ENCODE data around the gene S100A6.

Gene S100A6

DNA sequence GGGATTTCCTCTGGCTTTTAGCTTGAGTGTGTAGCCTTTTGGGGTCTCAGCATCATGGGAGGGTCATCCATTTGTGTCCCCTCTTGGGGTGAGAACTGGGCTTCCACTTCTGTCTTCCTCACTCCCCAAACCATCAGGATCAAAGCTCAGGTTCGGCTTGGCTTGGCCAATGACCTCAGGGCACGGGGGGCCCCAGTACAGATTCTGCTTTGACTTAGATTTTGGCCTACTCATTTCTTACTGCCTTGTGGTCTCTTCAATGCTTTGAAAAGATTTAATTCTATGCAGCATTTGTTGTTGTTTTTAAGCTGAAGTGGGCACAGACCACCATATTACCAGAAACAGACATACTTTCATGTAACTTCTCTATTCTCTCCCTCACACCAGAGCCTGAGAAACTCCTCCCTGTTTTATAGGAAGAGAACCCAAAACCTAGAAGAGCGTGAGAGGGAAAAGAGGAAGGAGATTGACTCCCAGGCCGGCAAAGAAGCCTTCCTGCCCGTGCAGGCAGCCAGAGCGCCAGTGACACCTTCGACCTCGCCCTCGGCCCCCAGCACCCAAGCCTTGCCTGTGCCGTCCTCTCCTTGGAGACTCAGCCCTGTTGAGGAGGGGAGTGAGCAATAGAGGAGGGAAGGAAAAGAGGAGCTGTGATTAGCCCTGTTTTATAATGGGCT is 15.2 kb upstream of the S100A6 start:
- no peaks in the 10 kb centered on the region for H3K27me3 ChIP-seq (replicated peaks)
- H3K27ac ChIP-seq = no peak overlapping the region
- no peak overlapping the region for H3K4me3 ChIP-seq (ENCODE audit: low read depth, low read length)
- DNase-seq = no peak
- in situ Hi-C loops (cut with HindIII; ENCODE audit: low pct_ligation_motif_present, low sequenced_read_pairs) = no loop called here
- TF ChIP-seq, protein P1, sequence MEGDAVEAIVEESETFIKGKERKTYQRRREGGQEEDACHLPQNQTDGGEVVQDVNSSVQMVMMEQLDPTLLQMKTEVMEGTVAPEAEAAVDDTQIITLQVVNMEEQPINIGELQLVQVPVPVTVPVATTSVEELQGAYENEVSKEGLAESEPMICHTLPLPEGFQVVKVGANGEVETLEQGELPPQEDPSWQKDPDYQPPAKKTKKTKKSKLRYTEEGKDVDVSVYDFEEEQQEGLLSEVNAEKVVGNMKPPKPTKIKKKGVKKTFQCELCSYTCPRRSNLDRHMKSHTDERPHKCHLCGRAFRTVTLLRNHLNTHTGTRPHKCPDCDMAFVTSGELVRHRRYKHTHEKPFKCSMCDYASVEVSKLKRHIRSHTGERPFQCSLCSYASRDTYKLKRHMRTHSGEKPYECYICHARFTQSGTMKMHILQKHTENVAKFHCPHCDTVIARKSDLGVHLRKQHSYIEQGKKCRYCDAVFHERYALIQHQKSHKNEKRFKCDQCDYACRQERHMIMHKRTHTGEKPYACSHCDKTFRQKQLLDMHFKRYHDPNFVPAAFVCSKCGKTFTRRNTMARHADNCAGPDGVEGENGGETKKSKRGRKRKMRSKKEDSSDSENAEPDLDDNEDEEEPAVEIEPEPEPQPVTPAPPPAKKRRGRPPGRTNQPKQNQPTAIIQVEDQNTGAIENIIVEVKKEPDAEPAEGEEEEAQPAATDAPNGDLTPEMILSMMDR (IDR thresholded peaks at IDR 0.05; ENCODE audit: low read depth, low read length, missing control alignments) = no peak
- no peaks in the 10 kb centered on the region for H3K36me3 ChIP-seq (replicated peaks)

DNA sequence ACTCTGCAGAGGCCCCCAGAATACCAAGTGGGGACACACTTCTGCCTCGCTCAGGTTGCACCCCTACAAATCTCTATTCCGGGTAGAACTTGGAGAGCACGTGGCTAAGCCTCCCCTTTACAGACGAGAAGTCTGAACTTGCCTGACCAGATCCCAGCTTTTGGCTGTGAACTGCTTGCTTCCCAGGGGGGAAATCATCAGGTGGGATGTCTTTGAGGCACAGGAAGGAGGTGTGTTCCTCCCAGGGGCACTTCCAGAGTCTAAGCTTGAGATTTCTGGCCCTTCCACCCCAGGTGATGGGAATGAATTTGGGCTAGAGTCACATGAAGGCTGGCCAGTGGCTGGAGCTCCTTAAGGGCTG is 14.6 kb upstream of the S100A6 start:
- DNase-seq = no peak
- Histone ChIP-seq H3K36me3 (replicated peaks) (no peaks in the 10 kb centered on the region), H3K27ac (no peak overlapping the region), H3K4me3 (ENCODE audit: low read depth, low read length) (no peak overlapping the region), H3K27me3 (replicated peaks) (no peaks in the 10 kb centered on the region)
- TF ChIP-seq, protein P1 (IDR thresholded peaks at IDR 0.05; ENCODE audit: low read depth, low read length, missing control alignments) = no peak
- in situ Hi-C loops (cut with HindIII; ENCODE audit: low pct_ligation_motif_present, low sequenced_read_pairs) = no loop called here

DNA sequence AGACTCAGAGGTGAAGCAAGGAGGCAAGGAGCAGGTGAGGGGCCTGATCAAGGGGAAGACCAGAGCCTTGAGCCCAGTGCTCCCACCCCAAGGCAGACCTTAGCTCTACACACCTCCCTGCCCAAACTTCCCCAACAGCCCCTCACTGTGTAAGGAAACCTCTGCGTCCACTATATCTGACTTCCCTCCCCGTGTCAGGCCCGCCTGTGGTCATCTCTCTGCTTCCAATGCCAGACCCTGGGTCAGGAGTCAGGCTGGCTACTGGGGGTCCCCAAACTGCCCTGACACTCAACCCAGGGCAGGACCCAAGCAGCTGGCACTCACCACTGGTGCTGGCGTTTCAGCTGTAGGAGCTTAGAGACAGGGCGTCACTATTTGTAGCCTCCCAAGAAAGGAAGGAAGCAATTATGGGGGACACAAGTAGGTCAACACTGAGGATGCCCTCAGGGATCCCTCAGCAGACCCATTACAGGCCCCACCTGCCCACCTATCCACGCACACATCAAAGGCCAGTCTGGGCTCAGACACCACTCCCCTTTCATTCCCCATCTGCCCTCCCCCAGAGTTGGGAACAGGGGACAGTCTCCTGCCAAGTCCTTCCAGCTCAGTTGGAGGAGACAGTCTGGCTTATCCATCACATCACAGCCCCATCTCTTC is 14.1 kb upstream of the S100A6 start:
- in situ Hi-C loops (cut with HindIII; ENCODE audit: low pct_ligation_motif_present, low sequenced_read_pairs) = no loop called here
- H3K36me3 ChIP-seq (replicated peaks) = no peaks in the 10 kb centered on the region
- no peak overlapping the region for H3K27ac ChIP-seq
- no peak overlapping the region for H3K4me3 ChIP-seq (ENCODE audit: low read depth, low read length)
- H3K27me3 ChIP-seq (replicated peaks) = no peaks in the 10 kb centered on the region
- no peak for DNase-seq
- TF ChIP-seq, protein P1 (IDR thresholded peaks at IDR 0.05; ENCODE audit: low read depth, low read length, missing control alignments) = no peak

DNA sequence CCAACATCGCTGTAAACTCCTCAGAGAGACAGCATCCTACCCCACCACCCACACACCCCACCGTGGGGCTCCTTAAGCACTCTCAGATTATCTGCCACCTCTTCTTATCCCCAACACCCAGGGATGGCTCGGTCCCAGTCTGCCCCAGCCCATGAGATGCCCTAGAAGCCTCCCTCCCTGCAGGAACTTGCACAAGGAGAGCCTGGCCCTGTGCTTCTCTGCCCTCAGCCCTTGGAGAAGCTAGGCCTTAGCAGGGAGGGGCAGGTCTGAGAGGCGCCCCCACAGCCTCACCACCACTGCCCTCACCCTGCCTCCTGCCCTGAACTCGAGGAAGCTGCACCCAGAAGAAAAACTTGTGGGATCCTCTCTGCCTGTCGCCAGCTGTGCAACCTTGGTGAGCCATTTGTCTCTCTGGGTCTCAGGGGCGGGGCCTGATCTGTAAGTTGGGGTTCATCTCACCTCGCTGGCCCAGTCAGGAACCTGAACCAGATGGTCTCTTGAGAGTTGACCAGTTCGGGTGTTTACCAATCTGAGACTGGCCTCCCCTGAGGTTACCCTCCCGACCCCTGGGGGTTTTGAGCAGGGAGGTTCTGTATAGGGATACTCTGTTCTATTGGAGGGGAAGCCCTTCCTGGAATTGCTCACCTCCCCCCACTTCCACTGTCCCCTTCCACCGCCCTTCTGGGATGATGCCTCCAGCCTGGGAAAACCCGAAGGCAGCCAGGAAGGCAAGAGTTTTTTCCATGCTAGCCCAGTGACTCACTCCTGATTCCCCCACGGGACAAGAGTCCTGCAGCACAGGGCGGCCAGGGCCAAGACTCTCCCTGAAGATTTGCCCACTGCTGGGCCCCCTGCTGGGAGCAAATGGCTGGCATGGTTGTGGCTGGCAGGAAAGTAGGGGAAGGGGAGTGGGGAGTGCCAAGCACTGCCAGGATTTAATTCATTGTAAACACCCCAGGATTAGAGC is 13.2 kb upstream of the S100A6 start, which contains the start of gene S100A3:
S100A3 (minus strand) TSS at position 537 of the 967 bp plus-strand sequence. CDS start 773 bp downstream, outside the sequence.
- Histone ChIP-seq H3K36me3 (replicated peaks) (no peaks in the 10 kb centered on the region), H3K27me3 (replicated peaks) (no peaks in the 10 kb centered on the region), H3K4me3 (ENCODE audit: low read depth, low read length) (no peak within 1 kb of the TSS), H3K27ac (peak within 1 kb of the TSS; percentile 16)
- in situ Hi-C loops (cut with HindIII; ENCODE audit: low pct_ligation_motif_present, low sequenced_read_pairs) = no loop called here
- peak; percentile 73 for DNase-seq
- TF ChIP-seq, protein P1 (IDR thresholded peaks at IDR 0.05; ENCODE audit: low read depth, low read length, missing control alignments) = no peak

DNA sequence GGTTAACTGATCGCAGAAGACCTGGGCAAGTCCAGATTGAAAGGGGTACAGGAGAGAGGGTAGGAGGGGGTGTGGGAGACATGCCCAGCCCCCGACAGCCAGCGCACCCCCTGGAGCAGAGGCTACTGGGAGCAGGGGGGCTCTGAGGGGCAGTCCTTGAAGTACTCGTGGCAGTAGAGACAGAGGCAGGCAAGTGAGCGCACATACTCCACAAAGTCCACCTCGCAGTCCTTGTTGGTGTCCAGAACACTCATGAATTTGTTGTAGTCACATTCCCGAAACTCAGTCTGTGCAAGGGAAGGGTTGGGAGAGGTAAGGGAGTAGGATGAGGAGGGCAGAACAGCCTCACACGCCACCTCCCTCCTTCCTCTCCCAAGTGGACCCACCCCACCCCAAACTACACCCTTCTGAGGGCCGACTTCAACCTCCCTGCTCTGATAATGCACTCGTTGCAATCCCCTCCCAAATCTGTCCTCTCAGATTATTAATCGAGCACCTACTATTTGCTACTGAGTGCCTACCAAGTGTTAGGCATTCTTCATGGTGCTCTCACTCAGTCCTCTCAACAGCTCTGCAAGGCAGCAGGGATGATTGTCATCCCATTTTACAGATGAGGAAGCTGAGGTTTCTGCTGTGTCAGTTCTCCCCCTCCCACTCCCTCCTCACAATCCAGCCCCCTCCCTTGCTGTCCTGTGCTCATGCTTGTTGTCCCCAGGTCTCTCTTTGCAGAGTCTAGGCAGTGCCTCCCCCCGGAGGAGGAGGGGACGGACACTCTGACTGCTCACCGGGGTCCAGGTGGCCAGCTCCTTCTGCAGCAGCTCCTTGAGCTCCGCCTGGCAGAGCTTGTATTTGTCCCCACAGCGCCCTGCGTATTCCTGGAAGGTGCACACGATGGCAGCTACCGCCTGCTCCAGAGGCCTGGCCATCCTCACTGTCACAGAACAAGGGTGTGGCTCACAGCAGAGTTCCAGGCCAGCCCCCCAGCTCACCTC is 12.1 kb upstream of the S100A6 start:
- TF ChIP-seq, protein P1 (IDR thresholded peaks at IDR 0.05; ENCODE audit: low read depth, low read length, missing control alignments) = no peak
- no peak overlapping the region for H3K27ac ChIP-seq
- in situ Hi-C loops (cut with HindIII; ENCODE audit: low pct_ligation_motif_present, low sequenced_read_pairs) = no loop called here
- H3K36me3 ChIP-seq (replicated peaks) = no peaks in the 10 kb centered on the region
- no peaks in the 10 kb centered on the region for H3K27me3 ChIP-seq (replicated peaks)
- no peak overlapping the region for H3K4me3 ChIP-seq (ENCODE audit: low read depth, low read length)
- no peak for DNase-seq

All from brain microvascular endothelial cell (primary cell).